NCI-H2171 (cell line): Measurements from ENCODE around the gene NEK6.

Experiments
- DNase-seq: peaks from one replicate; lab custom pipeline; 2025; lab: John Stamatoyannopoulos, UW

The NEK6 gene

DNA sequence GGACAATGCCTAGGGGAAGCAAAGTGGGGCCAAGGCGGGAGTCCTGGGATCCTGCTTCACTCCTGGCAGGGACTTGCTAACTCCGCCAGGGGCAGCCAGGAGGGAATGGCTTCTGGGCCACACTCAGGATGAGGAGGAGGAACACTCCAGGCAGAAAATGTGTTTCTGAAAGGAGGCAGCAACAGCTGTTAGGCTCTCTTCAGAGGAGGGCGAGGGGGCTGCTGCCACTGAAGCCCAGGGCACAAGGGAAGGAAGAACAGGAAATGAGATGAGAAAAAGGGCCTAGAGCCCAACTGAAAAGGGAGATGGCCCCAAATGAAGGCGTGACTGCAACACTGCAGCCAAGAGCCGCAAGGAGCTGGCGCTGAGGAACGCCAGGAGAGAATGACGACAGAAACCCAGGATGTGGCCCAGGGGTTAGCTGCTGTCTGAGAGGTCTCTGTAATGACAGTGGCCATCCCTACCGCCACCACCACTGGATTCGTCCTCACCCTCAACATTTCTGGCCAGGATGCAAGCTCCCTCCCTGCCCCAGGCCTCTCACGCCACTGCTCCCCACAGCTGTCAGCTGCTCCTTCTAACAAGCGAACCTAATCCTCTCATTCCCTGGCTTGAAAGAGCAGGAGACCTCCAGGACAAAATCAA is 141.7 kb downstream of the NEK6 start:
- DNase-seq, result no peak

DNA sequence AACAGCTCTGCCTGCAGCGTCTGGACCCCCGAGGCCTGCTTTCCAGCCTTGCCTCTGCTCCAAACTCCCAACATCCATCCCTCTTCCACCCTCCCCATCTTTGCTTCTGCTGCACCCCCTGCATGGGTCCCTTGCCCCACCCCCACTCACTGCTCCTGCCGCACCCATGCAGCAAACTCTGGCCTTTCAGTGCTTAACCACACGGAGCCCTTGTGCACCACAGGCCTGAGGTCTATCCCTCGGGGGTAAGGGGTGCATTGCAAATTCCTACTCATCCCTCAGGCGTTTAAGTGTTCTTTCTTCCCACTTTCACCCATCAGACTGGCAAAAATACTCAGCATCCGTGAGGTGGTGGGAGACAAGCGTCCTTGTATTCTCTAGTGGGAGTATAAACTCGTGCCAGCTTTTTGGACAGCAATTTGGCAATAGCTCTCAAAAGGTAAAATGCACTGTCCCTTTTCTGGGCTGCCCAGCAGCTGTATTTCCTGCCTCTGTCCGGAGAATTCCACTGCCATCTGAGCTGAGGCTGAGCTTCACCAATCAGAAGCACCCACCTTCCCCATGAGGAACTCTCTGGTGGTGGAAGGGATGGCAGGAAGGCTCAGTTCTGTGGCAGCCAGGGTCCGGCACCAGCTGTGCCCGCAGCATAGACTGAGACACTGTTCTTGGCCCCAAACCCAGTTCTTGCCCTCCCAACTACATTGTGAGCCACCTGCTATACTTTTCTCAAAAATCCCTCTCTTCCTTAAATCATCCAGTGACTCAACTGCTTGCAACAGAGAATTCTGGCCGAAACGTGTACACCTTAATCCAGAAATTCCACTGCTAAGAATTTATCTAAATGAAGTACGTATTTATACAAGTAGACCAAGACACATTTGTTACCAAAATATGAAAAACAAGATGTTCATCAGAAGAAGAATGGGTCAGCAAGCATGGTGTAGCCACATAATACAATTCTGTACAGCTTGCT is 142.5 kb downstream of the NEK6 start:
- DNase-seq, result no peak
